BLaER1 treated with 17β-estradiol and CSF1 and Interleukin-3, amounts not matched to agents 10 nM and 100 nM (cell line): ENCODE results near the gene SURF6.

Source experiments
- H3K27ac ChIP-seq, 11 experiments: shearing (Covaris generic); formaldehyde crosslinking; 2 replicates each; pipeline ENCODE4 v1.8.1; 2022
- H3K27me3 ChIP-seq, 11 experiments: shearing (Covaris generic); formaldehyde crosslinking; 2 replicates each; pipeline ENCODE4 v1.8.1; 2022
- H3K36me3 ChIP-seq, 11 experiments: shearing (Covaris generic); formaldehyde crosslinking; 2 replicates each; pipeline ENCODE4 v1.8.1; 2022
- H3K4me1 ChIP-seq, 10 experiments: shearing (Covaris generic); formaldehyde crosslinking; 2 replicates each; pipeline ENCODE4 v1.8.1; 2022
- H3K4me2 ChIP-seq, 11 experiments: shearing (Covaris generic); formaldehyde crosslinking; 2 replicates each; pipeline ENCODE4 v1.8.1; 2022
- H3K4me3 ChIP-seq, 10 experiments: shearing (Covaris generic); formaldehyde crosslinking; 2 replicates each; pipeline ENCODE4 v1.8.1; 2022
- H3K9ac ChIP-seq, 11 experiments: shearing (Covaris generic); formaldehyde crosslinking; 2 replicates each; pipeline ENCODE4 v1.8.1; 2022
- H3K9me3 ChIP-seq, 11 experiments: shearing (Covaris generic); formaldehyde crosslinking; replicated peaks in 1 of 11; 2 replicates each; pipeline ENCODE4 v1.8.1; 2022
- H4K20me1 ChIP-seq, 11 experiments: shearing (Covaris generic); formaldehyde crosslinking; 2 replicates each; pipeline ENCODE4 v1.8.1; 2022
- Cebpa-rat ChIP-seq, 11 experiments: shearing (Covaris generic); IDR thresholded peaks; 2 replicates each; pipeline ENCODE4 v1.8.1; 2022

SURF6 gene

DNA sequence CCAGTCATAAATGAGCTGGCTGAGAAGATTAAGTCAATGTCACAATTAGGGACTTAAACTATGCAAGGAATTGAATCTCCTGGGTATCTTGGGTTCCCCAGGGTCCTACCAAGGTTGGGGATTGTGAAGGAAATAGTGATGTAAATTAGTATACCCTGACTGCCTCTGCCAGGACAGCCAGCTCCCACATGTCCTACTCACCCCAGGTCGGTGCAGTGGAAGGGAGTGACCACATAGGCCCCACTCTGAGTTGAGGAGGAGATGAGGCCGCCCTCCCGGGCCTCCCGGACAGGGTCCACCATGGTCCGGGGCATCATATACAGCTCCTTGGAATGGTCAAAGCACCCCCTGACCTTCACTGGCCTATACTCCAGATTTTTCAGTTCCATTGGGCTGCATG is 17.6 kb upstream of the SURF6 start:
- no peak for TF ChIP-seq Cebpa-rat (IDR thresholded peaks at IDR 0.05)
- Histone ChIP-seq H3K4me1 (peaks cover 64 to 88% (median 76%) of the 10 kb centered on the region in 10 experiments), H3K9ac (peak overlapping the region; percentile 39 to 93 (median 90); a peak in 15 of 22 replicates), H3K36me3 (peaks cover 44 to 66% (median 56%) of the 10 kb centered on the region in 11 experiments), H4K20me1 (peaks cover 45 to 89% (median 70%) of the 10 kb centered on the region in 11 experiments), H3K9me3 (no peaks in the 10 kb centered on the region), H3K27me3 (no peaks in the 10 kb centered on the region), H3K4me2 (peak overlapping the region in 7 of 11 experiments; percentile 1 to 98 (median 93); a peak in 7 of 22 replicates), H3K27ac (peak overlapping the region in 10 of 11 experiments; percentile 7 to 95 (median 93); a peak in 16 of 22 replicates), H3K4me3 (no peak overlapping the region)

- Histone ChIP-seq H3K9me3 (no peaks in the 10 kb centered on the region), H4K20me1 (peaks cover 45 to 85% (median 63%) of the 10 kb centered on the region in 11 experiments), H3K27ac (peak overlapping the region in 10 of 11 experiments; percentile 7 to 95 (median 92); a peak in 15 of 22 replicates), H3K4me3 (no peak overlapping the region), H3K4me1 (peaks cover 58 to 81% (median 69%) of the 10 kb centered on the region in 10 experiments), H3K36me3 (peaks cover 44 to 60% (median 52%) of the 10 kb centered on the region in 11 experiments), H3K27me3 (no peaks in the 10 kb centered on the region), H3K9ac (peak overlapping the region in 8 of 11 experiments; percentile 28 to 91 (median 62); a peak in 12 of 22 replicates), H3K4me2 (peak overlapping the region in 3 of 11 experiments; percentile 0 to 98 (median 7); a peak in 3 of 22 replicates)
- TF ChIP-seq Cebpa-rat (IDR thresholded peaks at IDR 0.05), result no peak
Measured at GRCh38 chr9:133352635-133353340, 16.8 kb upstream of the SURF6 start.

DNA sequence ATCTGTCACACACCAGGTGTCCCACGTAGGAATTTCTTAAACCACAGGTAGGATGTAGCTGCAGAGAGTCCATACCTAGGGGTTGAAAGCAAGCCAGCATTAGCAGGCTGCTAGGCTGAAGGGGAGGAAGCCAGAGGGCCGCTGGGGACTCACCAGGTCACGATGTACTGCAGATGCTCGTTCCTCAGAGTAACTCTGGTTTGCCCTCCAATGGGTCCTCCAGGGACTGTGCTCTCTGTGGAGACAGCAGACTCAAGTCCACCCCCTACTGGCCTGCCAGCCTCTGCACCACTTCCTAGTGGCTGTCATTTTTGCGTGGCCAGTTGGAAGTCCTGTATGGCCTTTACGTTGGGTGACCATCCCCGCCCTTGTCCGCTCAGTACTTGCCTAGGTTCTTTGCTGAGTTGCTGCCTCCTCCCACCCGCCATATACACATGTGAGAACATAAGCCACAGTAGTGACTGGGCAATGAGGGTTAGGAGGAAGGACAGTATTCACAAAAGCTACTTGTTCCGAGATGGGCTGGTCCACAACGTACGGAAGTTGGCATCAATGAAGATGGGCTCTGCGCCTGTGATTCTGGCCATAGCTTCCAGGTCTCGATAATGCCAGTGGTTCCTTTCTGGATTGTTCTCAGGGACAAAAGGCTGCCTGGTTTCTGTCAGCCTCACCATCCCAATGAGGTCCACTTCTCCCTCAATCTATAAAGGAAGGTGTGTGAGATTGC is 16.1 kb upstream of the SURF6 start:
- Histone ChIP-seq H3K4me1 (peaks cover 52 to 74% (median 62%) of the 10 kb centered on the region in 10 experiments), H4K20me1 (peaks cover 45 to 78% (median 61%) of the 10 kb centered on the region in 11 experiments), H3K9me3 (no peaks in the 10 kb centered on the region), H3K27me3 (no peaks in the 10 kb centered on the region), H3K9ac (peak overlapping the region in 8 of 11 experiments; percentile 16 to 100 (median 99); a peak in 9 of 22 replicates), H3K27ac (peak overlapping the region in 8 of 11 experiments; percentile 19 to 95 (median 90); a peak in 9 of 22 replicates), H3K36me3 (peaks cover 44 to 57% (median 52%) of the 10 kb centered on the region in 11 experiments), H3K4me2 (peak overlapping the region; percentile 3 to 98 (median 94); a peak in 12 of 22 replicates), H3K4me3 (no peak overlapping the region)
- TF ChIP-seq Cebpa-rat (IDR thresholded peaks at IDR 0.05), result no peak

- Histone ChIP-seq H3K27me3 (no peaks in the 10 kb centered on the region), H3K4me1 (peaks cover 54 to 74% (median 63%) of the 10 kb centered on the region in 10 experiments), H3K4me3 (no peak overlapping the region), H3K4me2 (peak overlapping the region; percentile 3 to 98 (median 96); a peak in 16 of 22 replicates), H4K20me1 (peaks cover 45 to 78% (median 63%) of the 10 kb centered on the region in 11 experiments), H3K9ac (peak overlapping the region in 8 of 11 experiments; percentile 16 to 100 (median 99); a peak in 10 of 22 replicates), H3K27ac (peak overlapping the region in 4 of 11 experiments; percentile 19 to 95 (median 42); a peak in 4 of 22 replicates), H3K9me3 (no peaks in the 10 kb centered on the region), H3K36me3 (peaks cover 44 to 57% (median 52%) of the 10 kb centered on the region in 11 experiments)
- no peak for TF ChIP-seq Cebpa-rat (IDR thresholded peaks at IDR 0.05)
Measured at GRCh38 chr9:133351526-133351907, 15.5 kb upstream of the SURF6 start.

DNA sequence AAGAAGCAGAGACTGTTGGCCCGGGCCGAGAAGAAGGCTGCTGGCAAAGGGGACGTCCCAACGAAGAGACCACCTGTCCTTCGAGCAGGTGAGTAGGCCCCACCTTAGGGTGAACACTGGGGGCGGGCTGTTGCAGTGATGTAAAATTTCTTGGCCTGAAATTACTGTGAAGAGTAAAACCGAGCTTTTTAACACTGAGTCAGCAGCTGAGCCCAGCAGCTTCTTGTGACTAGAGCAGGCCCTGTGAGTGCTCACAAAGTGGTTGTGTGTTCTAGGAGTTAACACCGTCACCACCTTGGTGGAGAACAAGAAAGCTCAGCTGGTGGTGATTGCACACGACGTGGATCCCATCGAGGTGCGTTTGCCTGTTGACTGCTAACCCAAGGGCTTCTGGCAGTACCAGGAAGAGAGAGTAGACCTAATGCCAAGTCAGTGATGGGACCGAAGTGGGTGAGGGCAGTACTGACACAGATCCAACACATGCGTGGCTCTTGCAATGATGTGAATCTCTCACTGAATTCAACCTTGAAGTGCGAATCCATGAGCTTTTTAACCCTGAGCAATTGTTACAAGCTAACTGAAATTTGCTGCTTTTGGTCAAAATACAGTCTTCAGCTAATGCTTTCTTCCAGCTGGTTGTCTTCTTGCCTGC is 14.1 kb upstream of the SURF6 start:
- no peak for TF ChIP-seq Cebpa-rat (IDR thresholded peaks at IDR 0.05)
- H3K9me3 ChIP-seq, result no peaks in the 10 kb centered on the region
- H3K4me3 ChIP-seq, result peak overlapping the region; percentile 89 to 99 (median 96)
- peak overlapping the region in 9 of 11 experiments; percentile 95 to 100 (median 98); a peak in 15 of 22 replicates for H3K27ac ChIP-seq
- peak overlapping the region; percentile 86 to 98 (median 96) for H3K4me2 ChIP-seq
- H3K9ac ChIP-seq, result peak overlapping the region; percentile 99 to 100 (median 99)
- peaks cover 57 to 70% (median 64%) of the 10 kb centered on the region in 11 experiments for H3K36me3 ChIP-seq
- no peaks in the 10 kb centered on the region for H3K27me3 ChIP-seq
- peaks cover 57 to 77% (median 66%) of the 10 kb centered on the region in 10 experiments for H3K4me1 ChIP-seq
- peaks cover 47 to 89% (median 76%) of the 10 kb centered on the region in 11 experiments for H4K20me1 ChIP-seq

GRCh38 chr9:133348718-133349573 is 13.0 kb upstream of the SURF6 start:
- Histone ChIP-seq H3K27me3 (no peaks in the 10 kb centered on the region), H3K4me3 (peak overlapping the region; percentile 89 to 99 (median 96)), H3K4me1 (peaks cover 50 to 76% (median 59%) of the 10 kb centered on the region in 10 experiments), H3K27ac (peak overlapping the region; percentile 93 to 100 (median 98)), H3K9me3 (no peaks in the 10 kb centered on the region), H3K4me2 (peak overlapping the region; percentile 86 to 98 (median 96)), H3K9ac (peak overlapping the region; percentile 99 to 100 (median 99)), H4K20me1 (peaks cover 47 to 87% (median 75%) of the 10 kb centered on the region in 11 experiments), H3K36me3 (peaks cover 69 to 81% (median 75%) of the 10 kb centered on the region in 11 experiments)
- TF ChIP-seq Cebpa-rat (IDR thresholded peaks at IDR 0.05), result no peak

- H3K9ac ChIP-seq, result peak within 1 kb of the TSS; percentile 99 to 100 (median 99)
- peaks cover 47 to 86% (median 67%) of the 10 kb centered on the region in 11 experiments for H4K20me1 ChIP-seq
- H3K9me3 ChIP-seq, result no peaks in the 10 kb centered on the region
- H3K4me2 ChIP-seq, result peak within 1 kb of the TSS; percentile 93 to 99 (median 97)
- peak within 1 kb of the TSS; percentile 93 to 100 (median 98) for H3K27ac ChIP-seq
- H3K27me3 ChIP-seq, result no peaks in the 10 kb centered on the region
- H3K36me3 ChIP-seq, result peaks cover 75 to 81% (median 78%) of the 10 kb centered on the region in 11 experiments
- H3K4me1 ChIP-seq, result peaks cover 53 to 76% (median 59%) of the 10 kb centered on the region in 10 experiments
- no peak for TF ChIP-seq Cebpa-rat (IDR thresholded peaks at IDR 0.05)
- peak within 1 kb of the TSS; percentile 89 to 99 (median 96) for H3K4me3 ChIP-seq
Measured at GRCh38 chr9:133347985-133348717, 12.2 kb upstream of the SURF6 start, which contains the start of the genes MED22 and RPL7A. TSS of gene MED22 (minus strand) at chr9:133348131. CDS start at chr9:133346662, 1,469 bp downstream. TSS of gene RPL7A (plus strand) at chr9:133348218. CDS start at chr9:133348244, 26 bp downstream.
